Subcutaneous preadipocyte (primary cell): ENCODE data around the gene GAREM2. TPM values are rescaled to one million over a fixed set of nuclear protein-coding genes. Genes with fewer than 3 reads are reported as not detected.

Source experiments
- total RNA-seq: library from RNA; depleted of rRNA; stranded (reverse); fragments of >200 nt; gene quantifications from 2 replicates; pipeline ENCODE4 v1.2.3, GENCODE V29; 2012

The GAREM2 gene
- 0.78 and 1.5 TPM in 2 replicates for total RNA-seq

GRCh38 chr2:26172871-26173775 lies at the start of gene GAREM2:
Gene GAREM2, plus strand, starts transcription at chr2:26173088. Its CDS starts 133 bp downstream, at chr2:26173221.

Other genes starting within 250 kb of the GAREM2 start
- 7.7 and 8.4 TPM in 2 replicates for gene KIF3C, start 190.6 kb upstream of the GAREM2 start, total RNA-seq
- gene RAB10, start 139.0 kb upstream of the GAREM2 start, total RNA-seq = 109 and 111 TPM in 2 replicates
- 153 and 155 TPM in 2 replicates for gene HADHA, start 71.5 kb downstream of the GAREM2 start, total RNA-seq
- gene HADHB, start 71.9 kb downstream of the GAREM2 start, total RNA-seq = 104 and 128 TPM in 2 replicates
- gene SELENOI, start 173.1 kb downstream of the GAREM2 start, total RNA-seq = 20.2 and 32.3 TPM in 2 replicates
- under 0.01 and 2.5 TPM in 2 replicates for gene ADGRF3, start 173.7 kb downstream of the GAREM2 start, total RNA-seq
- gene DRC1, start 228.8 kb downstream of the GAREM2 start, total RNA-seq = not detected in 2 replicates